ENCODE measurements around the gene PAGE5.

PAGE5 gene, protein sequence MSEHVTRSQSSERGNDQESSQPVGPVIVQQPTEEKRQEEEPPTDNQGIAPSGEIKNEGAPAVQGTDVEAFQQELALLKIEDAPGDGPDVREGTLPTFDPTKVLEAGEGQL

DNA sequence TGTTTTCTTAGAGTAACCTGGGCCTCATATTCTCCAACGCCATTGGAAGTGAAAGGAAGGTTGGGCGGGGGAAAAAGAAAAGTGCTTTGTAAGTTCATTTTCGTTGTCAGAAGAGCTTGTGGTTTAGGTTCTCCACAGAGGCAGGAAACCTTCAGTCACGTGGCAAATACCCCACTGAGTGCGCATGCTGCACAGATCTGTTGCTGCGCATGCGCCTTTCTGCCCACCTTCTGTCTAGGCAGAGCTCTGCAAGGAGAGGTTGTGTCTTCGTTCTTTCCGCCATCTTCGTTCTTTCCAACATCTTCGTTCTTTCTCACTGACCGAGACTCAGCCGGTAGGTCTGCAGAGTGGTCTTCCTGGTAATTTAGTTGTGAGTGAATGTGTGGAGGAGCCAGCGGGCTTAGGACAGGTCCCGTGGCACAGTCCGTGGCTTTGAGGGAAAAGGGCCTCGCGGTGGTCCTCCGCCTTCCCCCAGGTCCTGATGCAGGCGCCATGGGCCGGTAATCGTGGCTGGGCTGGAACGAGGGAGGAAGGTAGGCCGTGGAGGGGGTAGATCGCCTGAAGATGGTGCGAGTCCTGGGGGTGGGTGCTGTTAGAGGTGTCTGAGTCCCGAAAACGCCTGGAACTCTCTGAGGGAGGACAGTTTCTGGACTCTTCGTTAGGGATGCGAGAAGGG lies at the start of gene PAGE5:
PAGE5 (plus strand) TSS at position 228 of the 676 bp plus-strand sequence. CDS start 1,037 bp downstream, outside the sequence.
- no peak for DNase-seq

DNA sequence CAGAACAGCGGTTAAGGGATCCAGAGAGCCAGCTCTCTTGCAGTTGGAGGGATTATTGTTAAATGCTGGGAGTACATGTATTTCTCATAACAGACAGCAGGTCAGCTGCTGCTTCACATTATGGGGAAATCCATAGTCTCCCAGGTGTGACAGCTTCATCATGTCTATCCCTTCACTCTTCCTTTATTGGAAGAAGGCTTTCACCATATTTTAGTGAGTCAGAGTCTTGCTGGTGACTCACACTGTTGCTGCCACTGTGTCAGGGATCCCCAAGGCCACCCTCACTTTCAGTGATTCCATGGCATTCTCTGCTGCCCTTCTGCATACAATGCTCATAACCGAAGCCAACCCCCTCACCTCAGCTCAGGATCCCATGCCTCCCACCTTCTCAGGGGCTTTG lies 32.9 kb upstream of the PAGE5 start:
- no peak for DNase-seq

DNA sequence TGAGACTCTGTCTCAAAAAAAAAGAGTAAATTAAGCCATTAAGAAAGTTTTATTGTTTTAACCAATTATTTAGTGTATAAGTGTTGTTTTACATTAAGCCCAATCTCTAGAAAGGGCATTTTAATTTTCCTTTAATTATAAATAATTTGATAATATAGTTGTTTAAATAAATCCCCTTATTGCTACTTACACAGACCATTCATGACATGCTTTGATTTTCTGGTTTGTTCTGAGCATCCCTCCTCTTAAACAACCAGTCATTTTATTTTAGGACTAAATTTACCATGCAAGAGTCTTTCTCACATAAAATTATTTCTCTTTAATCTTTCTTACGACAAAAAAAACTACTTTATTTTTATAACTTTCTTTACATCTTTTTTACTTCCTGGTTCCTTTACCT lies 23.5 kb upstream of the PAGE5 start:
- no peak for DNase-seq

DNA sequence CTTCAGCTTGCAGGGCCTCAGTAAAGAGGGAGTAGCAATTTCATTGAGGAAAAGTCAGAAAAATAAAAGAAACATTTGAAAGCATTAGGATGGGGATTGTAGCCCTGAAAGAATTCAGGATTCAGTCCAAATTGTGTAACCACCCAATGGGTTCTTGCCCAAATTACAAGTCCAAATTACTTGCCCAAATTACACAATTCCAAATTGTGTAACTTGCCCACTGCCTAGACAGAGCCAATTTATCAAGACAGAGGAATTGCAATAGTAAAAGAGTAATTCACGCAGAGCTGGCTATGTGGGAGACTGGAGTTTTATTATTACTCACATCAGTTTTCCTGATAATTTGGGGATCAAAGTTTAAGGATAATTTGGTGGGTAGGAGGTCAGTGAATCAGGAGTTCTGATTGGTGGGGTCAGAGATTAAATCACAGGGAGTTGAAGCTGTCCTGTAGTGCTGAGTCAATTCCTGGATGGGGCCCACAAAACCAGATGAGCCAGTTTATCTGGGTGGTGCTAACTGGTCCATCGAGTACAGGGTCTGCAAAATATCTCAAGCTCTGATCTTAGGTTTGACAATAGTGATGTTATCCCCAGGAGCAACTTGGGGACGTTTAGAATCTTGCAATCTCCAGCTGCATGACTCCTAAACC lies 18.1 kb upstream of the PAGE5 start:
- no peak for DNase-seq

DNA sequence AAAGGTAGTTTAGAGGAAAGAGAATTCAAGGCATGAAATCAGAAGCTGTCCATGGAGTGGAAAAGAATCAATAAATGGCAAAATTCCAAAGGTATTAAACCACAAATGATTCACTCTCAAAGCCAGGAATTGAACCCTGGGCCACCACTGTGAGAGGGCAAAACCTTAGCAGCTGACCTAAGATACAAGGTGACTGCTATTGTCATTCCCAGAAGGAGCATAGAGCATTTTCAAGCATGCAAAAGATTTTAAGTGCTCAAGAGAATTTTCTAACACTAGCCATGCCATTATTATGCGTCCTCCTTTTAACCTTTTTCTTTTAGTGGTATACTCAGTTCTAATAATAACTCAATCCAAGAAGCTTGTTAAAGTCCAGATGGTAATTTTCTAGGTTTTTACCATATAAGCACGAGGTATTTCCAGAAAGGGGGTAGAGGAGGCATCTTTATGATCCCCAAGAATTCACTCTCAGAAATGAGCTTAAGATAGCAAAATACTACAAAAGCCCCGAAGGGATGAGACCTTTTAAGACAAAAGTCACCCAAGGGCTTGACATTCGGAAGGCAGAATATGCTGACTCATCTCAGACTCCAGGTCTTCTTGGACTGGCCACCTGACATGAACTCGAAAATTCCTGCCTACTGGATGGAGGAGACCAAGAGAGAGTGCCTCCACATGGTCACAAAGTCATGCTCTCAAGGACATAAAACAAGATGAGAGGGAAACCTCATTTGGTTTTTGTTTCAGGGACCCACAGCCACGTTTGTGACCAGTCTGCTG lies 13.8 kb upstream of the PAGE5 start:
- no peak for DNase-seq

DNA sequence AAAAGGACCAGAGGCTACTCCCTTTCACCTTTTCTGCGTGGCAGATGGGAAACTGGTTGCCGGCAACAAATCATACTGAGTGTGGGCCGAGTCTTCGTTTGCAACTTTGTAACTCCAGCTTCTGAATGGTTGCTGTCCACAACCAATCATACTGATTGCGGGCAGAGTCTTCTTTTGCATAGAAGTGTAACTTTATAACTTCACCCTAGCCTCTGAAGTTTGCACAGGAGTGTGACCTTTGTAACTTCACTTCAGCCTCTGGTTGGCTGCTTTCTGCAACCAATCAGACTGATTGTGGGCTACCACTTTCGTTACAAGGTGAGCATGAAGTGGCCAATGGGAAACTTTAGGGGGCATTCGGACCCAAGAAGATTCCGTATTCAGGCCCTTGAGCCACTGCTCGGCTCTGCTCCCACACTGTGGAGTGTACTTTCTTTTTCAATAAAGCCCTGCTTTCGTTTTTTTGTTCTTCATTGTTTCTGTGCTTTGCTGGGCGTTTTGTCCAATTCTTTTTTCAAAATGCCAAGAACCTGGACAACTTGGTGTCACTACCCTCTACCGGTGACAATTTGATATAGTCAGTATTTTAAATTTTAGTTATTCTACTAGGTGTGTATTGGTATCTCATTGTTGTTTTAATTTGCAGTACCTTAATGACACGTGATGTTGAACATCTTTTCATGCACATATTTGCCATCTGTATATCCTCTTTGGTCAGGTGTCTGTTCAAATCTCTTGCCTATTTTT lies 9.0 kb upstream of the PAGE5 start:
- no peak for DNase-seq

DNA sequence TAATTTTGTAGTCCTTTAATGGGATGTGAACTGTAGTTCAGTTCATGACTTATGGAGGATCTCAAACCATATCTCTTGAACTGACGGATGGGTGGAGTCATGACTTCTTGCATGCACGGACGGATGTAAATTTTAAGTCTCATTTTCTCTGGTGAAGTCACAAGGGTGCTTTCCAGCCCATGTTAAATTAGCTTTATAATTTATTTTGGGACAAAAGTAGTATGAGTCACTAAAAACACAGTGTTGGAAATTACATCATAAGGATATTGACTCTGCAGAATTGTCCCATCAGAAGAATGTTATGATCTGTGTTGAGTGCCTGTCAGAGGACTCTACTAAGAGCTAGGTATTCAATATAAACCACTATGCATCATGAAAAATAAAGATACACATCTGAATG lies 6.8 kb upstream of the PAGE5 start:
- DNase-seq: no peak

DNA sequence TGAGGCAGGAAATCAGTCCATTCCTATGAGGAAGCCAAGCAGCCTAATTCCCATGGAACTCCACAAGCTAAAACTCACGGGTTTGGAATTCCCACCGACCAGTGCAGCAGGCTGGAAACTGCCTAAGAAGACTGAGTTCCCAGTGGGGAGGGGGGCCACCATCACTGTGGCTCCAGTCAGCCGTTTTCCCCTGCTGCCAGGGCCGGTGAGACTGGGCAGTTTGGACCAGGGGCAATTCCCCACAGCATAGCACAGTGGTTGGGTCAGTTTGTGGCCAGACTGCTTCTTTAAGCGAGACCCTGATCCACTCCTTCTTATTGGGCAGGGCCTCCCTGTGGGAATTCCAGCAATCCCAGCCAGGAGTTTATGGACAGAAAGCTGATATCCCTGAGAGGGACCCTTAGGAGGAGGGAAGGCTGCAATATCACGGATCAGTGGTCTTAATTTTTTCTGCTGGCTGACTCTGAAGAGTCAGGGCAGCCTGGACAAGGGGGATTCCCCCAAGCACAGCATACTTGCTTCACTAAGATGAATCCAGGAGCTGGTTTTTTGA lies 20.7 kb downstream of the PAGE5 start:
- DNase-seq: no peak

DNA sequence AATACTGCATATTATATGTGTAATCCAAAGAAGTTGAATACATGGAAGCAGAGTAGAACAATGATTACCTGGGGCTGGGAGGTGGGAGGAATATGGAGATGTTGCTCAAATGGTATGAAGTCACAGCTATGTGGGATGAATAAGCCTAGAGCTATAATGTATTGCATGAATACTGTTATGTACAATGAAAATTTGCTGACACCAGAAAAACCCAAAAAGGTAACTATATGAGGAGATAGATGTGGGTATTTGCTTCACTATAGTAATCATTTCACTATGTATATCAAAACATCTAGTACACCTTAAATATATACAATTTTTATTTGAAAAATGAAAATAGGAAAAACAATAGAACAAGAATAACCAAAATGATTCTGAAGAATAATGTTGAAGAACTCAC lies 33.4 kb downstream of the PAGE5 start:
- no peak for DNase-seq

DNA sequence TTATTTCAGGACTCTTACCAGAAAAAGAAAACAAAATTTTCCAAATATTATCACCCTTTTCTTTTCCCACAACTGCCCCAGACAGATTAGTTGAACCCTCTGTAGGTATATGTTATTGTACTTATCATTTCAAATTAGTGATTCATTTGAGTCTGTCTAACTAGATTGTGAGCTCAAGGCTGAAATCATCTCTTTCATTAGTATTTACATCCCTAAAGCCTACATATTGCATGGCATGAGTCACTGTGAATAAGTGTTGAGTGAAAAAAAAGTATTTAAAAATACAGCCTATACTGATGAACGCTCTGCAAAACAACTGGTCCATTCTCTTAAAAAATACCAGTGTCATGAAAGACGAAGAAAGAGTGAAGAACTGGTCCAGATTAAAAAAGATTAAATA lies 40.7 kb downstream of the PAGE5 start:
- no peak for DNase-seq

DNA sequence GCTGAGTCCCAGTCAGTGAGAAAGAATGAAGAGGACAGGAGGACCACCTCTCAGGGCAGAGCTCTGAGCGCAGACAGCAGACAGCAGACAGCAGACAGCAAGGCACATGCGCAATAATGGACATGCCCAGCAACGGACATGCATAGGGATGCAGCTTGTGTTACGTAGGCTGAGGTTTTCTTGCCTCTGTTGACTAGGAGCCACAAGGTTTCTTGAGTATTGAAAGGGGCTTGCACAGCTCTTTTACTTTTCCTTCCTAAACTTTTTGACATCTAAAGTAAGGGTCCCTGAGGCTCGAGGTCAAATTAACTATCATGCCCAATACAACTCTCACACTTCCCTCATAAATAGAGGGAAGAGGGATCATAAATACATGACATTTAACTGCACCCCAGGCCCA lies 44.7 kb downstream of the PAGE5 start, which contains the start of gene PAGE3:
PAGE3 (minus strand) TSS at position 101 of the 400 bp plus-strand sequence. CDS start 1,013 bp downstream, outside the sequence.
- no peak for DNase-seq
